ENCODE data around the gene NUDC.
A peak's percentile ranks its signal among the peaks of the same experiment; 100 is the strongest.
"Not testable (repeated sequence)": the region's sequence is repeated elsewhere in the genome, so short reads cannot be mapped to it uniquely, and the experiment has no call there.

The NUDC gene

DNA sequence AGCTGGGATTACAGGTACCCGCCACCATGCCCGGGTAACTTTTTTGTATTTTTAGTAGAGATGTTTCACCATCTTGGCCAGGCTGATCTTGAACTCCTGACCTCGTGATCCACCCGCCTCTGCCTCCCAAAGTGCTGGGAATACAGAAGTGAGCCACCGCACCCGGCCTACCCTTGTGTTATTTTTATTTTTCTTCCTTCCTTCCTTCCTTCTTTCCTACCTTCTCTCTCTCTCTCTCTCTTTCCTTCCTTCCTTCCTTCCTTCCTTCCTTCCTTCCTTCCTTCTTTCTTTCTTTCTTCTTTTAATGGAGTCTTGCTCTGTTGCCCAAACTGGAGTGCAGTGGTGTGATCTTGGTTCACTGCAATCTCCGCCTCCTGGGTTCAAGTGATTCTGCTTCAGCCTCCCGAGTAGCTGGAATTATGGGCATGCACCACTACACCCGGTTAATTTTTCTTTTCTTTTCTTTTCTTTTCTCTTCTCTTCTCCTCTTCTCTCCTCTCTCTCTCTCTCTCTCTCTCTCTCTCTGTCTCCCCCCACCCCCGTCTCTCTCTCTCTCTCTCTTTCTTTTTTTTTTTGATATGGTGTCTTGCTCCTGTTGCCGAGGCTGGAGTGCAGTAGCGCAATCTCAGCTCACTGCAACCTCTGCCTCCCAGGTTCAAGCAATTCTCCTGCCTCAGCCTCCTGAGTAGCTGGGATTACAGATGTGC lies 68.0 kb downstream of the NUDC start:
- DNase-seq (ENCODE audit: low read depth in 2 of 2), result not testable (repeated sequence)

GRCh38 chr1:26991310-26992116 lies 70.0 kb downstream of the NUDC start:
- peak; percentile 67 to 70 for DNase-seq (ENCODE audit: low read depth in 2 of 2)

DNA sequence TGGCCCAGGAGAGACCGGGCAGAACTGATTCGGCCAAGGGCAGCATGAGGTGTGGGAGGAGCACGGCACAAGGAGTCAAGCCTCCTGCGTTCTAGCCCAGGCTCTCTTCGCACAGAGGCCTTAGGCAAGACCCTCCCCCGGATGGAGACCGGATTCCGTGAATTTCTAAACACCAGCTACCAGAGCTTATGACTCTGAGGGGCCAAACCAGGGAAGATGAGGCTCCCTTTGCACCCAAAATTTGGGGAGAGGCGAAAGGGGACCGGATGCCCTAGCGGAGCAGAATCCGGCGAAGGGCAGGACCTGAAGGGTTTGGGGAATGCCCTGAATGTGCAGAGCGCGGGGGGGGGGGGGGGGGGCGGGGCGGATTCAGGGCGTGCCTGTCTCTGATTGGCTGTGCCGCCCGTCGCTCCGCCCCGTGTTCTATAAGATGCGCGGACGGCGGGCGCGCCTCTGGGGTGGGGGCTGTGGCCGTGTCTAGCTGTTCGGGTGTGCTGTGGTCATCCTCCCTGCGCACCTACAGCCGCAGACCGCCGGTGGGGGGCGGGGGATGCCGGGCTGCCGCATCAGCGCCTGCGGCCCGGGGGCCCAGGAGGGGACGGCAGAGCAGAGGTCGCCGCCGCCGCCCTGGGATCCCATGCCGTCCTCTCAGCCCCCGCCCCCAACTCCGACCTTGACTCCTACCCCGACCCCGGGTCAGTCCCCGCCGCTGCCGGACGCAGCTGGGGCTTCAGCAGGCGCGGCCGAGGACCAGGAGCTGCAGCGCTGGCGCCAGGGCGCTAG lies 71.9 kb downstream of the NUDC start, which contains the start of gene TRNP1:
Gene TRNP1 (plus strand): TSS at position 456 of the 783 bp plus-strand sequence. CDS start 95 bp downstream, at position 551.
- peak in 1 of 2 experiments; percentile 53 for DNase-seq (ENCODE audit: low read depth in 2 of 2)

DNA sequence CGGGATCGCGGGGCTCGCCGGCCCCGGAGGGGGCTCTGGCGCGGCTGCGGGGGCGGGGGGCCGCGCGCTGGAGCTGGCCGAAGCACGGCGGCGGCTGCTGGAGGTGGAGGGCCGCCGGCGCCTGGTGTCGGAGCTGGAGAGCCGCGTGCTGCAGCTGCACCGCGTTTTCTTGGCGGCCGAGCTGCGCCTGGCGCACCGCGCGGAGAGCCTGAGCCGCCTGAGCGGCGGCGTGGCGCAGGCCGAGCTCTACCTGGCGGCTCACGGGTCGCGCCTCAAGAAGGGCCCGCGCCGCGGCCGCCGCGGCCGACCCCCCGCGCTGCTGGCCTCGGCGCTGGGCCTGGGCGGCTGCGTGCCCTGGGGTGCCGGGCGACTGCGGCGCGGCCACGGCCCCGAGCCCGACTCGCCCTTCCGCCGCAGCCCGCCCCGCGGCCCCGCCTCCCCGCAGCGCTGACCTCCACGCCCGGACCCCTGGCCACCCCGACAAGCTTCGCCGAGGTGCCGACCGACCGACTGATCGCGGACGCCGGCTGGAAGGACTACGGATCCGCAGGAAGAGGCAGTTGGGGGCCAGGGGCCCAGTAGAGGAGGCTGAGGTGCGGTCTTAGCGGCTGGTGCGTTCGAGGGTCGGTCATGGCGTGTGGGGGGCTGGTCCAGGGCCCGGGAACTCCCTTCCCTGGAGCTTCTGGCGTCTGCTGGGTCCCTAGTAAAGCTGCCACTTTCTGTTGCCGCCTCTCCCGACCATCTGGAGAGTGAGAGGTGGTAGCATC lies 72.7 kb downstream of the NUDC start:
- DNase-seq (ENCODE audit: low read depth in 2 of 2), result no peak

DNA sequence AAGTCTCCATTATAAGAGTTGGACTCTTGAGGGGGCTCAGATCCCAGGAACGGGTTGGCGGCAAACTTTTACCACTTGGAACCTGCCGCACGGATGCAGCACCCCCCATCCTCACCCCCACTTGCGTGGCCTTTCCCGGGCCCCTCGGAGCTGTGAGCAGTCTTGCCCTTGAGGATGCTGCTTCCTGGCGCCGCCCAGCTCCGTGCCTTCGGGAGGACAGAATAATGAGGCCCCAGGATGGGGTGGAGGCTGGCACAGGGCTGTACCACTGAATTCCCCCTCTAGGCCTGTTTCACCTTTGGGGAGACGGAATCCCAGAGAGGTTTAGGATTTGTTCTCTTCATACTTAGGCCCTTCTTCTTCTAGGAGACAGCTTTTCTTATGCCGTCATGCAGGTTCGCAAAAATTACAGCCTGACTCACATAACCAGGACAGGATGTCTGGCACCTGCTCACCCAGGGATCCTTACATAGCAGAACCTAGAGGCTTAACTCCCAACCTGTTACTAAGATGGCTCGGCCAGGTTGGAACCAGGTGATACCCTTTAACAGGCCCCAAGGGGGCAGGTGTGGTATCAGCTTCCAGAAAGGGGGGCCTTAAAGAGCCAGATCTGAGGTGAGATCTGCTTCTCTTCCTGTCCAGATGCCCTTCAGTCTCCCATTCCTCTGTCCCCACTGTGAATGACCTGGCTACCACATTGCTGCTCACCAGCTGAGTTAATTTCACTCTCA lies 73.4 kb downstream of the NUDC start:
- no peak for DNase-seq (ENCODE audit: low read depth in 2 of 2)

DNA sequence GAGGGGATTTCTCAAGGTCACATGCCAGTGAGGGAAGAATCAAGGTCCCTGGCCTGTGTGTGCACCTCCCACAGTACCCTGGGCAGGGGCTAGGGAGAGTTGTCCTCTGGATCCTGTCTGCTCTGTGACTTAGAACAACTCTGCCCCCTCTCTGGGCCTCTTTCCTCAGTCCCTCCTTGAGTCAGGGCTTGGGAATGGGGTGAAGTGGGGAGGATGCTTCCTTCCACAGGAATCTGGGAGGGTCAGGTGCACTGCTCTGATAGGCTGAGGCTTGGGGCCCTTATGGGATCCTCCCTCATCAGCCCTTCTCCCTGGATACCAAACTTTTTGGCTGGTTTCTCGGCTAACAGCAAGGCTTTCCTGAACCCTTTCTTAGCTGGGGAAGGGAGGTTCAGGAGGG lies 74.5 kb downstream of the NUDC start:
- DNase-seq (ENCODE audit: low read depth in 2 of 2), result no peak
